Measurements from ENCODE around the gene MXRA8. TPM values are rescaled to one million over a fixed set of nuclear protein-coding genes. Genes with fewer than 3 reads are reported as not detected.

MXRA8 gene
- total RNA-seq, 1 donor from 2014 or later: 137 TPM

GRCh38 chr1:1352786-1353388 is 5.5 kb downstream of the MXRA8 start:
- H3K4me3 ChIP-seq (ENCODE audit: low read depth, low read length): no peak overlapping the region
- DNase-seq (ENCODE audit: low read depth): no peak

GRCh38 chr1:1351511-1352427 is 6.6 kb downstream of the MXRA8 start:
- DNase-seq (ENCODE audit: low read depth): no peak
- H3K4me3 ChIP-seq (ENCODE audit: low read depth, low read length): no peak overlapping the region
- no peak for TF ChIP-seq CTCF (conservative IDR thresholded peaks at IDR 0.05; ENCODE audit: low read depth, low read length)

More at GRCh38 chr1:1352786-1353388, 5.5 kb downstream of the MXRA8 start:
- TF ChIP-seq CTCF (conservative IDR thresholded peaks at IDR 0.05; ENCODE audit: low read depth, low read length): no peak

GRCh38 chr1:1349256-1350012 is 8.9 kb downstream of the MXRA8 start, which contains the start of gene DVL1:
Gene DVL1, minus strand, starts transcription at chr1:1349418. Its CDS starts 353 bp downstream, at chr1:1349065.
- DNase-seq (ENCODE audit: low read depth): no peak
- H3K4me3 ChIP-seq (ENCODE audit: low read depth, low read length): peak within 1 kb of the TSS; percentile 84
- TF ChIP-seq CTCF (conservative IDR thresholded peaks at IDR 0.05; ENCODE audit: low read depth, low read length): peak; percentile 45

GRCh38 chr1:1348420-1349255 is 9.7 kb downstream of the MXRA8 start:
- DNase-seq (ENCODE audit: low read depth): no peak
- H3K4me3 ChIP-seq (ENCODE audit: low read depth, low read length): peak overlapping the region; percentile 84
- no peak for TF ChIP-seq CTCF (conservative IDR thresholded peaks at IDR 0.05; ENCODE audit: low read depth, low read length)

- DNase-seq (ENCODE audit: low read depth): no peak
- no peak for TF ChIP-seq CTCF (conservative IDR thresholded peaks at IDR 0.05; ENCODE audit: low read depth, low read length)
- H3K4me3 ChIP-seq (ENCODE audit: low read depth, low read length): peak overlapping the region; percentile 84
Measured at GRCh38 chr1:1347663-1348419, 10.5 kb downstream of the MXRA8 start.
